COR-L47 (cell line): ENCODE results near the gene MPDZ.

ENCODE experiments used
- DNase-seq: peaks from one replicate; lab custom pipeline; 2025; lab: John Stamatoyannopoulos, UW

Gene MPDZ

GRCh38 chr9:13139641-13140171, 139.8 kb downstream of the MPDZ start:
- DNase-seq, result no peak

GRCh38 chr9:13137426-13137825, 142.1 kb downstream of the MPDZ start:
- DNase-seq, result no peak

GRCh38 chr9:13131991-13132390, 147.5 kb downstream of the MPDZ start:
- DNase-seq, result no peak

- no peak for DNase-seq
Observed at GRCh38 chr9:13131416-13131815, 148.1 kb downstream of the MPDZ start.

GRCh38 chr9:13128266-13128860, 151.1 kb downstream of the MPDZ start:
- DNase-seq, result no peak

GRCh38 chr9:13127131-13127530, 152.4 kb downstream of the MPDZ start:
- no peak for DNase-seq

- no peak for DNase-seq
Observed at GRCh38 chr9:13125261-13125660, 154.2 kb downstream of the MPDZ start.

- no peak for DNase-seq
Observed at GRCh38 chr9:13122756-13123369, 156.6 kb downstream of the MPDZ start.

- DNase-seq, result no peak
Observed at GRCh38 chr9:13118313-13118712, 161.2 kb downstream of the MPDZ start.

- no peak for DNase-seq
Observed at GRCh38 chr9:13116292-13116691, 163.2 kb downstream of the MPDZ start.

- DNase-seq, result no peak
Observed at GRCh38 chr9:13113751-13114150, 165.7 kb downstream of the MPDZ start.

- no peak for DNase-seq
Observed at GRCh38 chr9:13113216-13113615, 166.3 kb downstream of the MPDZ start.

GRCh38 chr9:13111778-13112177, 167.7 kb downstream of the MPDZ start:
- DNase-seq, result no peak

GRCh38 chr9:13110766-13111417, 168.6 kb downstream of the MPDZ start:
- DNase-seq, result no peak

- DNase-seq, result no peak
Observed at GRCh38 chr9:13109781-13110180, 169.7 kb downstream of the MPDZ start.

GRCh38 chr9:13107008-13107407, 172.5 kb downstream of the MPDZ start:
- DNase-seq, result no peak

- no peak for DNase-seq
Observed at GRCh38 chr9:13100914-13101572, 178.4 kb downstream of the MPDZ start.

GRCh38 chr9:13095056-13095455, 184.4 kb downstream of the MPDZ start:
- DNase-seq, result no peak

GRCh38 chr9:13090628-13091027, 188.9 kb downstream of the MPDZ start:
- no peak for DNase-seq

- peak; percentile 31 for DNase-seq
Observed at GRCh38 chr9:13089666-13090065, 189.8 kb downstream of the MPDZ start.

- DNase-seq, result peak; percentile 90
Observed at GRCh38 chr9:13088720-13089427, 190.6 kb downstream of the MPDZ start.

GRCh38 chr9:13083963-13084528, 195.4 kb downstream of the MPDZ start:
- peak; percentile 47 for DNase-seq
